Liver (tissue), 9 donors: ENCODE measurements around the gene TMC1. TPM values are rescaled to one million over a fixed set of nuclear protein-coding genes. Genes with fewer than 3 reads are reported as not detected.

Experiments
- DNase-seq: peaks from one replicate; pipeline ENCODE4 v3.0.0-alpha.2; 2017; ENCODE audit warnings: low spot score
- H3K27ac ChIP-seq, 2 donors: one replicate each; pipeline ENCODE4 v1.7.0; 2013; ENCODE audit warnings: inconsistent platforms in 2 of 2, low read length in 2 of 2, control low read depth in 1 of 2, low read depth in 1 of 2, mild to moderate bottlenecking in 1 of 2
- H3K27me3 ChIP-seq, 4 donors: one replicate each; pipeline versions ENCODE4 v1.6.1 to v1.7.0; 2013; ENCODE audit warnings: low read length in 3 of 4, inconsistent platforms in 1 of 4, mild to moderate bottlenecking in 1 of 4, moderate library complexity in 1 of 4; ENCODE audit not compliant: control insufficient read depth in 4 of 4, insufficient read depth in 4 of 4
- H3K36me3 ChIP-seq, 4 donors: one replicate each; pipeline versions ENCODE4 v1.6.1 to v1.7.0; 2013; ENCODE audit warnings: low read length in 3 of 4, mild to moderate bottlenecking in 3 of 4, low read depth in 1 of 4, moderate library complexity in 1 of 4; ENCODE audit not compliant: control insufficient read depth in 4 of 4, insufficient read depth in 3 of 4
- H3K4me1 ChIP-seq, 4 donors: one replicate each; pipeline versions ENCODE4 v1.6.1 to v1.7.0; 2013; ENCODE audit warnings: low read length in 3 of 4, mild to moderate bottlenecking in 3 of 4, moderate library complexity in 1 of 4; ENCODE audit not compliant: control insufficient read depth in 4 of 4, insufficient read depth in 4 of 4
- H3K4me3 ChIP-seq, 3 donors: one replicate each; pipeline versions ENCODE4 v1.6.1 to v1.7.0; 2013; ENCODE audit warnings: low read length in 3 of 3, control low read depth in 1 of 3, low read depth in 1 of 3, mild to moderate bottlenecking in 1 of 3
- H3K9ac ChIP-seq, 2 donors: one replicate each; pipeline ENCODE4 v1.7.0; 2013; ENCODE audit warnings: low read length in 2 of 2, mild to moderate bottlenecking in 2 of 2, moderate library complexity in 2 of 2, control low read depth in 1 of 2, low read depth in 1 of 2
- H3K9me3 ChIP-seq, 4 donors: one replicate each; pipeline versions ENCODE4 v1.6.1 to v1.7.0; 2013; ENCODE audit warnings: low read length in 3 of 4; ENCODE audit not compliant: control insufficient read depth in 4 of 4
- EGR1 ChIP-seq, 2 donors: IDR thresholded peaks; 2 replicates each; pipeline ENCODE4 v1.6.1; 2016 to 2018; ENCODE audit warnings: antibody characterized with exemption in 2 of 2, low read depth in 2 of 2
- FOXA1 ChIP-seq: IDR thresholded peaks from 2 replicates; pipeline ENCODE4 v1.6.1; 2016; ENCODE audit warnings: antibody characterized with exemption
- FOXA2 ChIP-seq: IDR thresholded peaks from 2 replicates; pipeline ENCODE4 v1.6.1; 2016; ENCODE audit warnings: antibody characterized with exemption
- GABPA ChIP-seq, 2 donors: IDR thresholded peaks in 1 of 2; conservative IDR thresholded peaks in 1 of 2; 2 replicates each; pipeline ENCODE4 v1.6.1; 2016; ENCODE audit warnings: antibody characterized with exemption in 2 of 2, mild to moderate bottlenecking in 1 of 2, moderate library complexity in 1 of 2
- HNF4A ChIP-seq, 2 donors: conservative IDR thresholded peaks; 2 replicates each; pipeline ENCODE4 v1.6.1; 2016; ENCODE audit warnings: antibody characterized with exemption in 2 of 2, mild to moderate bottlenecking in 2 of 2
- HNF4G ChIP-seq: IDR thresholded peaks from 2 replicates; pipeline ENCODE4 v1.6.1; 2016; ENCODE audit warnings: antibody characterized with exemption
- JUND ChIP-seq, 2 donors: IDR thresholded peaks; 2 replicates each; pipeline ENCODE4 v1.6.1; 2016; ENCODE audit warnings: antibody characterized with exemption in 2 of 2
- NR2F2 ChIP-seq: IDR thresholded peaks from 2 replicates; pipeline ENCODE4 v1.6.1; 2016; ENCODE audit warnings: antibody characterized with exemption
- RAD21 ChIP-seq, 2 donors: IDR thresholded peaks; 2 replicates each; pipeline ENCODE4 v1.6.1; 2016; ENCODE audit warnings: antibody characterized with exemption in 2 of 2, mild to moderate bottlenecking in 2 of 2
- RXRA ChIP-seq, 2 donors: IDR thresholded peaks; 2 replicates each; pipeline ENCODE4 v1.6.1; 2017 to 2018; ENCODE audit warnings: antibody characterized with exemption in 2 of 2, mild to moderate bottlenecking in 1 of 2
- SP1 ChIP-seq: IDR thresholded peaks from 2 replicates; pipeline ENCODE4 v1.6.1; 2018; ENCODE audit warnings: antibody characterized with exemption, mild to moderate bottlenecking
- TAF1 ChIP-seq: conservative IDR thresholded peaks from 2 replicates; pipeline ENCODE4 v1.6.1; 2016; ENCODE audit warnings: antibody characterized with exemption, mild to moderate bottlenecking
- YY1 ChIP-seq: IDR thresholded peaks from 2 replicates; pipeline ENCODE4 v1.6.1; 2016; ENCODE audit warnings: antibody characterized with exemption, mild to moderate bottlenecking
- WGBS: extraction: QIAGEN DNeasy Blood & Tissue Kit; methylation state at CpG from one replicate; pipeline ENCODE4 v1.1.7; 2013; 5-methylcytosine and 5-hydroxymethylcytosine counted together
- polyA plus RNA-seq, 2 donors: library from polyadenylated mRNA; stranded (reverse) in 1 of 2; unstranded in 1 of 2; fragments of 200-250 nt in 1 of 2; fragments of >200 nt in 1 of 2; fragmentation: Nextera tagmentation in 1 of 2; extraction: Ambion mirVana in 1 of 2; gene quantifications; one replicate each; pipeline versions ENCODE4 v1.2.1 to v1.2.3, GENCODE V29; 2013 to 2015
- total RNA-seq, 2 donors: library from RNA; depleted of rRNA; stranded (reverse); fragments of >200 nt; gene quantifications; one replicate each; pipeline ENCODE4 v1.2.3, GENCODE V29; 2014
- TF ChIP-seq, protein P1 (sequence below): IDR thresholded peaks from 2 replicates; pipeline ENCODE4 v1.6.1; 2016; ENCODE audit warnings: antibody characterized with exemption
- TF ChIP-seq, protein P2 (sequence below): IDR thresholded peaks from 2 replicates; pipeline ENCODE4 v1.6.1; 2016; ENCODE audit warnings: antibody characterized with exemption
- TF ChIP-seq, protein P3 (sequence below): fragments of 150-350 bp; IDR thresholded peaks from 2 replicates; pipeline ENCODE4 v1.5.1; 2017; ENCODE audit warnings: improper control_type of control experiment, low read depth, low read length; ENCODE audit not compliant: missing input control
- TF ChIP-seq, protein P4 (sequence below): IDR thresholded peaks from 2 replicates; pipeline ENCODE4 v1.6.1; 2016; ENCODE audit warnings: antibody characterized with exemption
- TF ChIP-seq, protein P5 (sequence below): IDR thresholded peaks from 2 replicates; pipeline ENCODE4 v1.6.1; 2016; ENCODE audit warnings: antibody characterized with exemption, mild to moderate bottlenecking
- donor health status: healthy.
- donor health status: healthy.
- donor health status: healthy.
- donor health status: healthy.
- donor health status: healthy.

TMC1 gene
- total and polyA plus RNA-seq, 4 donors = 0.09 TPM; not detected in 3

DNA sequence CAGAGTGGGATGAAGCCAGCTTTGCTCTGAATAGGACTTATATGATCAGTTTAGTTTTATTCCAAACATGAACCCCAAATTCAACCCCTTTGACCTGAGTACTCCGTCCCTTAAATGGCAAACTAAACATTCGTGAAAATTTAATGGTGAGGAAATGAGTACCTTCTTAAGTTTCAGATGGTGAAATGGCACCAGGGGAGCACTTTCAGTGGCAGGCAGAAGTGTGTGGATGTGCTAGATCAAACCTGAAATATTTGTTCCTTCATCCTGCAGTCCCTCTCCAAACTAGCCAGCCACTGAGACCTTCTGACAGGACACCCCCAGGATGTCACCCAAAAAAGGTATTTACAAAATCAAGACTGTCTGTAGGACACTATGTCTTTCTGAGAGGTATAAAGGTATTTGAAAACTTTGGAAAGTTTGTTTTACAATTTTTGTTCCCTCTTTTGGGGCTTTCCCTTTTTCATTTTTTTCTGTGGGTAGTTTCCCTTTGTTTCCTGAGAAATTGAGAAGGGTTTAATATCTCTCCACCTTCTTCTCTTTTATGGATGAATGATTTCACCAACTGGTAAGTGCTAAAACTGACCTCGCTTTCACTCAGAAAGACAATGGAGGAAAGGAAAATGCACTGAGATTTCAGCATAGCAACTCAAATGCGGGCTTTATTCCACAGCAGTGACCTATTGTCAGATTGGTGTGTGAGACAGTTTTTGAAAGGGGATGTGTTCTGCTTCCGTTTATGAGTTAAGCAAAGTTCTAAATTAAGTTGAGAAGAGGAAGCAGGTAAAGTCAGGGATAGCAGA is 127.1 kb downstream of the TMC1 start:
- TF ChIP-seq FOXA2 (no peak), TAF1 (no peak), SP1 (no peak), JUND (IDR thresholded peaks at IDR 0.05) (no peak)
- 56% methylated on average over 5 of the region's 5 CpGs for WGBS
- no peaks in the 10 kb centered on the region for H3K36me3 ChIP-seq
- H3K27ac ChIP-seq = no peak overlapping the region
- DNase-seq = no peak
- H3K4me3 ChIP-seq = no peak overlapping the region
- H3K27me3 ChIP-seq = peaks cover 0 to 2% (median 0%) of the 10 kb centered on the region in 4 donors
- no peak overlapping the region for H3K9ac ChIP-seq
- no peaks in the 10 kb centered on the region for H3K4me1 ChIP-seq
- no peaks in the 10 kb centered on the region for H3K9me3 ChIP-seq

DNA sequence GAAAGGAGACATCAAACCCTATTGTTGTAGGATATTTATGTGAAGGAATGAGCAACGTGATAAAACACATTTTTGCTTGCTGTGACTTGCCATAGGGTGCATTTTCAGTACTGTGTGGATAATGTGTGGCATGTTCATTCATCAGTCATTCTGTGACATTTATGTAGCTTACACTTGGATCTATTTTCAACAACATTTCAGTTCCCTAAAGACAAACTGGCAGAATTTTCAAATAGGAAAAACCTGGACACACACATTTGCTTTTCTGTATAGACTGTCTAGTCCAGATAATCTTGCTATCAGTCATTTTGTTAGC is 127.7 kb downstream of the TMC1 start:
- 39% methylated on average over 1 of the region's 1 CpG for WGBS
- no peak overlapping the region for H3K9ac ChIP-seq
- peaks cover 0 to 2% (median 0%) of the 10 kb centered on the region in 4 donors for H3K27me3 ChIP-seq
- H3K4me3 ChIP-seq = no peak overlapping the region
- DNase-seq = no peak
- H3K9me3 ChIP-seq = no peaks in the 10 kb centered on the region
- no peak overlapping the region for H3K27ac ChIP-seq
- no peaks in the 10 kb centered on the region for H3K4me1 ChIP-seq
- no peaks in the 10 kb centered on the region for H3K36me3 ChIP-seq
- no peak for TF ChIP-seq YY1
- TF ChIP-seq HNF4G = no peak
- no peak for TF ChIP-seq GABPA (IDR thresholded peaks at IDR 0.05 in 1 of 2, conservative IDR thresholded peaks at IDR 0.05 in 1 of 2)
- TF ChIP-seq, protein P1, sequence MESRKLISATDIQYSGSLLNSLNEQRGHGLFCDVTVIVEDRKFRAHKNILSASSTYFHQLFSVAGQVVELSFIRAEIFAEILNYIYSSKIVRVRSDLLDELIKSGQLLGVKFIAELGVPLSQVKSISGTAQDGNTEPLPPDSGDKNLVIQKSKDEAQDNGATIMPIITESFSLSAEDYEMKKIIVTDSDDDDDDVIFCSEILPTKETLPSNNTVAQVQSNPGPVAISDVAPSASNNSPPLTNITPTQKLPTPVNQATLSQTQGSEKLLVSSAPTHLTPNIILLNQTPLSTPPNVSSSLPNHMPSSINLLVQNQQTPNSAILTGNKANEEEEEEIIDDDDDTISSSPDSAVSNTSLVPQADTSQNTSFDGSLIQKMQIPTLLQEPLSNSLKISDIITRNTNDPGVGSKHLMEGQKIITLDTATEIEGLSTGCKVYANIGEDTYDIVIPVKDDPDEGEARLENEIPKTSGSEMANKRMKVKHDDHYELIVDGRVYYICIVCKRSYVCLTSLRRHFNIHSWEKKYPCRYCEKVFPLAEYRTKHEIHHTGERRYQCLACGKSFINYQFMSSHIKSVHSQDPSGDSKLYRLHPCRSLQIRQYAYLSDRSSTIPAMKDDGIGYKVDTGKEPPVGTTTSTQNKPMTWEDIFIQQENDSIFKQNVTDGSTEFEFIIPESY = no peak
- TF ChIP-seq, protein P2, sequence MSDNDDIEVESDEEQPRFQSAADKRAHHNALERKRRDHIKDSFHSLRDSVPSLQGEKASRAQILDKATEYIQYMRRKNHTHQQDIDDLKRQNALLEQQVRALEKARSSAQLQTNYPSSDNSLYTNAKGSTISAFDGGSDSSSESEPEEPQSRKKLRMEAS = no peak
- no peak for TF ChIP-seq JUND (IDR thresholded peaks at IDR 0.05)
- TF ChIP-seq, protein P3, sequence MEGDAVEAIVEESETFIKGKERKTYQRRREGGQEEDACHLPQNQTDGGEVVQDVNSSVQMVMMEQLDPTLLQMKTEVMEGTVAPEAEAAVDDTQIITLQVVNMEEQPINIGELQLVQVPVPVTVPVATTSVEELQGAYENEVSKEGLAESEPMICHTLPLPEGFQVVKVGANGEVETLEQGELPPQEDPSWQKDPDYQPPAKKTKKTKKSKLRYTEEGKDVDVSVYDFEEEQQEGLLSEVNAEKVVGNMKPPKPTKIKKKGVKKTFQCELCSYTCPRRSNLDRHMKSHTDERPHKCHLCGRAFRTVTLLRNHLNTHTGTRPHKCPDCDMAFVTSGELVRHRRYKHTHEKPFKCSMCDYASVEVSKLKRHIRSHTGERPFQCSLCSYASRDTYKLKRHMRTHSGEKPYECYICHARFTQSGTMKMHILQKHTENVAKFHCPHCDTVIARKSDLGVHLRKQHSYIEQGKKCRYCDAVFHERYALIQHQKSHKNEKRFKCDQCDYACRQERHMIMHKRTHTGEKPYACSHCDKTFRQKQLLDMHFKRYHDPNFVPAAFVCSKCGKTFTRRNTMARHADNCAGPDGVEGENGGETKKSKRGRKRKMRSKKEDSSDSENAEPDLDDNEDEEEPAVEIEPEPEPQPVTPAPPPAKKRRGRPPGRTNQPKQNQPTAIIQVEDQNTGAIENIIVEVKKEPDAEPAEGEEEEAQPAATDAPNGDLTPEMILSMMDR = no peak
- TF ChIP-seq, protein P4, sequence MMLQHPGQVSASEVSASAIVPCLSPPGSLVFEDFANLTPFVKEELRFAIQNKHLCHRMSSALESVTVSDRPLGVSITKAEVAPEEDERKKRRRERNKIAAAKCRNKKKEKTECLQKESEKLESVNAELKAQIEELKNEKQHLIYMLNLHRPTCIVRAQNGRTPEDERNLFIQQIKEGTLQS = no peak
- no peak for TF ChIP-seq NR2F2
- no peak for TF ChIP-seq RXRA (IDR thresholded peaks at IDR 0.05)
- no peak for TF ChIP-seq EGR1 (IDR thresholded peaks at IDR 0.05; ENCODE audit: low read depth in 2 of 2)
- TF ChIP-seq RAD21 (IDR thresholded peaks at IDR 0.05) = no peak
- TF ChIP-seq HNF4A (conservative IDR thresholded peaks at IDR 0.05) = no peak
- no peak for TF ChIP-seq FOXA1
- TF ChIP-seq SP1 = no peak
- TF ChIP-seq TAF1 = no peak
- TF ChIP-seq, protein P5, sequence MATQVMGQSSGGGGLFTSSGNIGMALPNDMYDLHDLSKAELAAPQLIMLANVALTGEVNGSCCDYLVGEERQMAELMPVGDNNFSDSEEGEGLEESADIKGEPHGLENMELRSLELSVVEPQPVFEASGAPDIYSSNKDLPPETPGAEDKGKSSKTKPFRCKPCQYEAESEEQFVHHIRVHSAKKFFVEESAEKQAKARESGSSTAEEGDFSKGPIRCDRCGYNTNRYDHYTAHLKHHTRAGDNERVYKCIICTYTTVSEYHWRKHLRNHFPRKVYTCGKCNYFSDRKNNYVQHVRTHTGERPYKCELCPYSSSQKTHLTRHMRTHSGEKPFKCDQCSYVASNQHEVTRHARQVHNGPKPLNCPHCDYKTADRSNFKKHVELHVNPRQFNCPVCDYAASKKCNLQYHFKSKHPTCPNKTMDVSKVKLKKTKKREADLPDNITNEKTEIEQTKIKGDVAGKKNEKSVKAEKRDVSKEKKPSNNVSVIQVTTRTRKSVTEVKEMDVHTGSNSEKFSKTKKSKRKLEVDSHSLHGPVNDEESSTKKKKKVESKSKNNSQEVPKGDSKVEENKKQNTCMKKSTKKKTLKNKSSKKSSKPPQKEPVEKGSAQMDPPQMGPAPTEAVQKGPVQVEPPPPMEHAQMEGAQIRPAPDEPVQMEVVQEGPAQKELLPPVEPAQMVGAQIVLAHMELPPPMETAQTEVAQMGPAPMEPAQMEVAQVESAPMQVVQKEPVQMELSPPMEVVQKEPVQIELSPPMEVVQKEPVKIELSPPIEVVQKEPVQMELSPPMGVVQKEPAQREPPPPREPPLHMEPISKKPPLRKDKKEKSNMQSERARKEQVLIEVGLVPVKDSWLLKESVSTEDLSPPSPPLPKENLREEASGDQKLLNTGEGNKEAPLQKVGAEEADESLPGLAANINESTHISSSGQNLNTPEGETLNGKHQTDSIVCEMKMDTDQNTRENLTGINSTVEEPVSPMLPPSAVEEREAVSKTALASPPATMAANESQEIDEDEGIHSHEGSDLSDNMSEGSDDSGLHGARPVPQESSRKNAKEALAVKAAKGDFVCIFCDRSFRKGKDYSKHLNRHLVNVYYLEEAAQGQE = no peak
- no peak for TF ChIP-seq FOXA2
